IPS-NIHi7 (cell line): ENCODE data around the gene TRIM28.
"Not testable (repeated sequence)": the region's sequence is repeated elsewhere in the genome, so short reads cannot be mapped to it uniquely, and the experiment has no call there.

Source experiments
- DNase-seq: peaks from one replicate; pipeline ENCODE4 v3.0.0; 2012; ENCODE audit warnings: mixed read lengths; ENCODE audit errors: extremely low spot score

TRIM28 gene

GRCh38 chr19:58519087-58519354, 24.8 kb upstream of the TRIM28 start:
- peak; percentile 74 for DNase-seq

- peak; percentile 84 for DNase-seq
Measured at GRCh38 chr19:58519355-58520256, 24.3 kb upstream of the TRIM28 start, which contains the start of gene ZBTB45. ZBTB45 (minus strand) TSS chr19:58519810; CDS start chr19:58517673, 2,137 bp downstream.

GRCh38 chr19:58520257-58520599, 23.6 kb upstream of the TRIM28 start:
- no peak for DNase-seq

- no peak for DNase-seq
Measured at GRCh38 chr19:58521651-58522050, 22.2 kb upstream of the TRIM28 start.

- no peak for DNase-seq
Measured at GRCh38 chr19:58522709-58523108, 21.2 kb upstream of the TRIM28 start.

GRCh38 chr19:58529405-58529804, 14.5 kb upstream of the TRIM28 start:
- no peak for DNase-seq

GRCh38 chr19:58531034-58531840, 12.6 kb upstream of the TRIM28 start:
- DNase-seq: no peak

- DNase-seq: no peak
Measured at GRCh38 chr19:58535857-58536256, 8.0 kb upstream of the TRIM28 start.

- DNase-seq: no peak
Measured at GRCh38 chr19:58536852-58537798, 6.7 kb upstream of the TRIM28 start.

- peak; percentile 92 for DNase-seq
Measured at GRCh38 chr19:58538257-58539168, 5.4 kb upstream of the TRIM28 start.

GRCh38 chr19:58539169-58539559, 4.7 kb upstream of the TRIM28 start:
- DNase-seq: not testable (repeated sequence)

GRCh38 chr19:58542641-58543372, 1.1 kb upstream of the TRIM28 start:
- DNase-seq: not testable (repeated sequence)

GRCh38 chr19:58544591-58545285, 874 bp downstream of the TRIM28 start:
- peak; percentile 78 for DNase-seq

- DNase-seq: no peak
Measured at GRCh38 chr19:58545286-58546018, 1.6 kb downstream of the TRIM28 start.

- no peak for DNase-seq
Measured at GRCh38 chr19:58546019-58546530, 2.2 kb downstream of the TRIM28 start.

GRCh38 chr19:58547323-58548312, 3.8 kb downstream of the TRIM28 start:
- no peak for DNase-seq
